Thyroid gland (tissue), 4 donors: ENCODE measurements around the gene RBBP8.

Experiments
- CTCF ChIP-seq, 6 experiments: fragments of 200-600 bp in 3 of 6; fragments of 450-650 bp in 3 of 6; sonication (generic) in 3 of 6; IDR thresholded peaks; one replicate each; pipeline ENCODE4 v1.5.1; 2016 to 2019; ENCODE audit warnings: antibody characterized with exemption in 6 of 6, mild to moderate bottlenecking in 2 of 6, inconsistent platforms in 1 of 6, moderate library complexity in 1 of 6
- POLR2A ChIP-seq, 2 donors: fragments of 450-650 bp; IDR thresholded peaks; one replicate each; pipeline ENCODE4 v1.6.1; 2017; ENCODE audit warnings: antibody characterized with exemption in 2 of 2, mild to moderate bottlenecking in 2 of 2, moderate library complexity in 1 of 2

GRCh38 chr18:23037646-23038045 lies 104.5 kb downstream of the RBBP8 start:
- TF ChIP-seq CTCF (IDR thresholded peaks at IDR 0.05) (no peak), POLR2A (IDR thresholded peaks at IDR 0.05) (no peak)
